ENCODE data around the gene RPS3.

DNA sequence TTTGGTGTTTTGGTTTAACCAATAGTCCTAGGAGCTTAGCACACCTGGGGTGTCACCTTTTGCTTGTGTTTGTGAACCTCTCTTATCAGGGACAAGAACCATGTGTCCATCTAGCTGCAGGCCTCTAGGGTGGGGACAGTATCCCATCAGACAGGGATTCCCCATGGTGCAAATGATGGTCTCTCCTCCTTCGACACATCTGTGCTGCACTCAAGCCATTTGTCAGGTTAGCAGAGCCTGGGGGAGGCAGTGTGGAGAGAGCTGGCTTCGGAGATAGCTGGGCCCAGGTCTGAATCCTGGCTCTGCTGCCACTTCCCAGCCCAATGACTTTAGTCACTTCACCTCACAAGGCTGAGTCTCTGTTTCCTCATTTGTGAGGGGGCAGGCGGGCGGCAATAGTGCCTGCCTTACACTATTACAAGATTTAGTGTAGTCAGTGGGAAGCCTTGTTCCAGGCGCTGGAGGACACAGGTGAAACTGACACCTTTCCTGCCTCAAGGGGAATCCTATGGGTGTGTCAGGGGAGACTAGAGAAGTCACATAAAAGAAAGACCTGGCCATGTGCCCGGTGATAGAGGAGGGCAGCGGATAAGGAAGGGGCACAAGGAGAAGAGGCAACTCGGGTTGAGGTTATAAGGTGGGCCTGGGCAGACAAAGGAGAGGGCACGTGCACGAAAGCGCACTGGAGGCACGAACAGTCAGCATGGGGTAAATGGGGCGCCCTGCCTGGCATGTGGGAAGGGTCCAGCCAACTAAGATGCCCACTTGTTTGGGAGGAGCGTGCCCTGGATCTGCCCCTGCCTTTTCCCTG lies 21.1 kb downstream of the RPS3 start:
- TF ChIP-seq, protein P1, sequence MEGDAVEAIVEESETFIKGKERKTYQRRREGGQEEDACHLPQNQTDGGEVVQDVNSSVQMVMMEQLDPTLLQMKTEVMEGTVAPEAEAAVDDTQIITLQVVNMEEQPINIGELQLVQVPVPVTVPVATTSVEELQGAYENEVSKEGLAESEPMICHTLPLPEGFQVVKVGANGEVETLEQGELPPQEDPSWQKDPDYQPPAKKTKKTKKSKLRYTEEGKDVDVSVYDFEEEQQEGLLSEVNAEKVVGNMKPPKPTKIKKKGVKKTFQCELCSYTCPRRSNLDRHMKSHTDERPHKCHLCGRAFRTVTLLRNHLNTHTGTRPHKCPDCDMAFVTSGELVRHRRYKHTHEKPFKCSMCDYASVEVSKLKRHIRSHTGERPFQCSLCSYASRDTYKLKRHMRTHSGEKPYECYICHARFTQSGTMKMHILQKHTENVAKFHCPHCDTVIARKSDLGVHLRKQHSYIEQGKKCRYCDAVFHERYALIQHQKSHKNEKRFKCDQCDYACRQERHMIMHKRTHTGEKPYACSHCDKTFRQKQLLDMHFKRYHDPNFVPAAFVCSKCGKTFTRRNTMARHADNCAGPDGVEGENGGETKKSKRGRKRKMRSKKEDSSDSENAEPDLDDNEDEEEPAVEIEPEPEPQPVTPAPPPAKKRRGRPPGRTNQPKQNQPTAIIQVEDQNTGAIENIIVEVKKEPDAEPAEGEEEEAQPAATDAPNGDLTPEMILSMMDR (IDR thresholded peaks at IDR 0.05) = no peak
- no peak for TF ChIP-seq POLR2A (IDR thresholded peaks at IDR 0.05)
